Stimulated activated CD8-positive, alpha-beta memory T cell treated with anti-CD3 and anti-CD28 coated beads, Interleukin-7, amount 100 ng/mL, for 4 hours (primary cell): ENCODE measurements around the gene WDR20.
"Not testable (repeated sequence)": the region's sequence is repeated elsewhere in the genome, so short reads cannot be mapped to it uniquely, and the experiment has no call there.

ENCODE experiments used
- DNase-seq, 2 donors: peaks; one replicate each; pipeline ENCODE4 v3.0.0-alpha.2; 2020; ENCODE audit warnings: low read depth in 2 of 2

WDR20 gene

DNA sequence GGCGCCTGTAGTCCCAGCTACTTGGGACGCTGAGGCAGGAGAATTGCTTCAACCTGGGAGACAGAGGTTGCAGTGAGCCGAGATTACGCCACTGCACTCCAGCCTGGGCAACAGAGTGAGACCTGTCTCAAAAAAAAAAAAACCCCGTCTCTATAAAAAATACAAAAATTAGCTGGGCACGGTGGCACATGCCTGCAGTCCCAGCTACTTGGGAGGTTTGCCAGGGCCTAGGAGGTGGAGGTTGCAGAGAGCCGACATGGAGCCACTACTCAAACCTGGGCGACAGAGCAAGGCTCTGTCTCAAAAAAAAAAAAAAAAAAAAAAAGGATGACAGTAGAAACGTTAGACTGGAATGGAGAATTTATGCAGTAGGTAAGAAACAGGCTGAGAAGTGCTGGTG is 5.7 kb upstream of the WDR20 start:
- not testable (repeated sequence) for DNase-seq

DNA sequence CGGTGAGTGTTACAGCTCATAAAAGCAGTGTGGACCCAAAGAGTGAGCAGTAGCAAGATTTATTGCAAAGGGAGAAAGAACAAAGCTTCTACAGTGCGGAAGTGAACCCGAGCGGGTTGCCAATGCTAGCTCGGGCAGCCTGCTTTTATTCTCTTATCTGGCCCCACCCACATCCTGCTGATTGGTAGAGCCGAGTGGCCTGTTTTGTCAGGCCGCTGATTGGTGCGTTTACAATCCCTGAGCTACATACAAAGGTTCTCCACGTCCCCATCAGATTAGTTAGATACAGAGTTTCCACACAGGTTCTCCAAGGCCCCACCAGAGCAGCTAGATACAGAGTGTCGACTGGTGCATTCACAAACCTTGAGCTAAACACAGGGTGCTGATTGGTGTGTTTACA is 5.0 kb upstream of the WDR20 start:
- DNase-seq, result not testable (repeated sequence)

DNA sequence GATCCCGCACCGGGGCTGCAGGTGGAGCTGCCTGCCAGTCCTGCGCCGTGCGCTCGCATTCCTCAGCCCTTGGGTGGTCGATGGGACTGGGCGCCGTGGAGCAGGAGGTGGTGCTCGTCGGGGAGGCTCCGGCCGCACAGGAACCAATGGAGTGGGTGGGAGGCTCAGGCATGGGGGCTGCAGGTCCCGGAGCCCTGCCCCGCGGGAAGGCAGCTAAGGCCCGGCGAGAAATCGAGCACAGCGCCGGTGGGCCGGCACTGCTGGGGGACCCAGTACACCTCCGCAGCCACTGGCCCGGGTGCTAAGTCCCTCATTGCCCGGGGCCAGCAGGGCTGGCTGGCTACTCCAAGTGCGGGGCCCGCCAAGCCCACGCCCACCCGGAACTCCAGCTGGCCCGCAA is 4.2 kb upstream of the WDR20 start:
- not testable (repeated sequence) for DNase-seq

DNA sequence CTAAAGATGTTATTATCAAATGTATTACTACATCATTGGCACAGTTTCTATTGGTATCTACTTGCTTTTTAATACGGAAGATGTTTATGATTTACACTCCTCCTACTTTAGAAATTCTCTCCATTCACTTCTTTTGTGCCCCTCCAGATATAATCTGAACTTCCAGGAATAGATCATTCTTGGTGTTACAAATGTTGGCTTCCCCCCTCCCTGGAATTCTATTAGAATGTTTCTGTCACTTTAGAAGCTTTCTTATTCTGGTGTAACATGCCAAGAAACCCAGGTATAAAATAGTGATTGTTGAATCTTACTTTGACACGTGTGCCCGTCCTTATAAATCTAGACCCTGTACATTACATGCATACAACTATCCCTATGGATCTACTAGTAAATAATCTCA is 1.2 kb upstream of the WDR20 start:
- no peak for DNase-seq

DNA sequence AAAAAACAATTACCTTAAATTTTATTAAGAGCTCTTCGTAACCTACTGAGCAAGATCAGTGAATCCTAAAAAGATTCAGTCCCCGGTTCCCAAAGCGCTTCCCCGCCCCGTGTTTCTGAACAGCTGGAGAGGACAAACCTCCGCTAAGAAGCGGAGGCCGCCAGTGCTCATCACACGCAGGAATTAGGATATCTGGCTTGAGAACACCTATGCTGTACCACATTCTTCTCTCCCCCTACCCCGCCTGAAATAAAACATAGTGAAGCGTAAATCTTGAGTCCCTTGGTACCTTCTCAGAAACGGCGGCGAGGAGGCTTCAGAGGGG is 774 bp upstream of the WDR20 start:
- DNase-seq, result no peak

DNA sequence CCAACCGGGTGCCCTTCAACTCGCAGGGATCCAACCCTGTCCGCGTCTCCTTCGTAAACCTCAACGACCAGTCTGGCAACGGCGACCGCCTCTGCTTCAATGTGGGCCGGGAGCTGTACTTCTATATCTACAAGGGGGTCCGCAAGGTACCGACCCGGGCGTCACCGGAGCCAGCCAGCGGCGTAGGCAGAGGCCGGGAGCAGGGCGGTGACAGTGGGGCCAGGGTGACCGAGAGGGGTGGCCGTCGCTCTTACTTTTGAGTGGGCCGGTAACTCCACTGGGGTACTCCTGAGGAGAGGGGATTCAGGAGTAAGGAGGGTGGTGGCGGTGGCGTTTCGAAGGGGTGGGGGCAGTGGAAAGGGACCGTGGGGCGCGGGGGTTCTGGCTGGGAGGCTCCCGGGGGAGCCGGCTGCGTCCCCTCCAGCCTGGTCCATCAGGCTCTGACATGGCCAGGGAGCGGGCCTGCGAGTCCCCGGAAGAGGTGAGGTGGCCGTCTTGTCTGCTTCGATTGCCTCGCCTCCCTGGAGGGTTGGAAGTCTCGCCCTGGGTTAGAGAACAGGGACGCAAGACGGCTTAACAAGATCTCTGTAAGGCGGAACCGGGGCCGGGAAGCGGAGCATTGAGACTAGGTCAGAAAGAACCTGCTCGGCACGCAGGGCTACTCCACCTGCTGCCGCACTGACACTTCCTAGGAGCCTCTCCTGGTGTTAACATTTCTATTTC is 491 bp downstream of the WDR20 start:
- DNase-seq, result peak in 1 of 2 donors; percentile 11

DNA sequence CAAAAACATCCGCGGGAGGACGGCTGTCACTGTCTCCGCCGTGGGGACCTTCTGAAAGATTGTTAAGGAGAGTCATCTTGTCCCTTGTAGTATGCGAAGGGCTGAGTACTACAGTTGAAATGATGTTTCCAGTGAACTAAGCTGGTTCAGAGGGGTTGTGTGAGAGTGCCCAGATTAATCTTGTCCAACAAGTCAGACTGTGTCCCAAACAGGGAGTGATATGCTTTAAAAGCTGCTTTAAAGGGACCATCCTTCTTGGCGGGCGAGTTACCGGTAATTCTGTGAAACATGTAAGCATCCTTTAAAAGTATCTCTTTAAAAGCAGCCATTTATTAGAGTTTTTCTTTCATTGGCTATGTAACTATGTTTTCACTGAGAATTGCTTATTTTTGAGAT is 1.1 kb downstream of the WDR20 start:
- DNase-seq, result no peak

DNA sequence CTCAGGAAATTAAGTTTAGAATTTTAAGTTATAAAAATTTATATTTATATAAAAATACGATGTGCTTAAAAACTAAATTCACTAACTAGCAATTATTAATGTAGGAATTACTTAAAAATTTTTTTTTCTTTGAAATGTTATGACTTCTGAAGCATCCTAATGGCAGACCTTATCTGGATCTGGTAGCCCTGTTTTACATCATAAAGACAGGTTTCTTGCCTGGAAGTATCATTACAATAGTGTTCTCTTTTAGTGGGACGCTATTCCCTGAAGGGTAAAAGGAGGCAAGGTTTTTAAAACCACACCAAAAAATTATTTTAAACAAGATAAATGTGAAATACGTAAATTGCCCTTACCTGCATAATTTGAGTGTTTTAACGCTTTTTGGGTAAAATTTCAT is 2.1 kb downstream of the WDR20 start:
- no peak for DNase-seq

DNA sequence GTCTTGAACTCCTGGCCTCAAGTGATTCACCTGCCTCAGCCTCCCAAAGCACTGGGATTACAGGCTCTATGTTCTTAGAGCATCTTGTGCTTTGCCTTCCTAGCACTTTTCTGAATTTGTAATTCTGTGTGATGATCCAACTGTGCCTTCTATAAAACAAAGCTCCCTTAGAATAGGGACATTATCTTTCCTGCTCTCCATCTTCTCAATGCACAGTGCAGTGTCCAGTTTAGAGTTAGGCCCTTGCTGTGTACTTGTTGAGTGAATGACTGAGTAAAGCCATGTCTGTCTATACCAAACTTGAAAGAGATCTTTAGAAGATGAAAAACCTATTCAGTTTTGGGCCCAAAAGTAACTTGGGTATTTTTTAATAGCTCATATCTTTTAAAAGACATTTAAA is 5.2 kb downstream of the WDR20 start:
- DNase-seq, result no peak

DNA sequence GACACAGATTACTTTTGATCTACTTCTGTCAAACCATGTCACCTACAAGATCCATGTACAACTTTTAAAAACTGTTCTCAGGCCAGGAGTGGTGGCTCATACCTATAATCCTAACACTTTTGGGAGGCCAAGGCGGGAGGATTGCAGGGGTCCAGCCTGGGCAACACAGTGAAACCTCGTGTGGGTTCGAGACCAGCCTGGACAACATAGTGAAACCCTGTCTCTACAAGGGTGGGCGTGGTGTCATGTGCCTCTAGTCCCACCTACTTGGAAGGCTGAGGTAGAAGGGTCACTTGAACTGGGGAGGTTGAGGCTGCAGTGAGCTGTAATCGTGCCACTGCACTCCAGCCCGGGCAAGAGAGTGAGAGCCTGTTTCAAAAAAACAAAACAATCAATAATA is 5.7 kb downstream of the WDR20 start:
- no peak for DNase-seq

DNA sequence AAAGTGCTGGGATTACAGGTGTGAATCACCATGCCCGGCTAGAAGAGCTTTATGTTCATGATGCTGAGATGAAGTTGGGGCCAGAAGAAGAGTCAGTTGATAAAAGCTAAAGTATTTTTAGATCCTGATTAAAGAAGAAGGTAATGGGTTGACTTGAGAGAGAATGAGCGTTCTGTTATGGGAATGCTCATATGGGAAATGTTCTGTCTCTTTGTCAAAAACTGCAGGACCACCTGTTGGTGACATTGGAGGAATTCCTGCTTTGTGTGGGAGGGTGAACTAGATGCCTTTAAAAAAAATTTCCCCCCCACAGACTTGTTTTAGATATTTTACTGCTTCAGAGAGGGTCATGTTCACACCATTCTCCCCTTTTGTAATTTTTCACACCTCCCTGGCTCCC is 6.7 kb downstream of the WDR20 start:
- DNase-seq, result no peak

DNA sequence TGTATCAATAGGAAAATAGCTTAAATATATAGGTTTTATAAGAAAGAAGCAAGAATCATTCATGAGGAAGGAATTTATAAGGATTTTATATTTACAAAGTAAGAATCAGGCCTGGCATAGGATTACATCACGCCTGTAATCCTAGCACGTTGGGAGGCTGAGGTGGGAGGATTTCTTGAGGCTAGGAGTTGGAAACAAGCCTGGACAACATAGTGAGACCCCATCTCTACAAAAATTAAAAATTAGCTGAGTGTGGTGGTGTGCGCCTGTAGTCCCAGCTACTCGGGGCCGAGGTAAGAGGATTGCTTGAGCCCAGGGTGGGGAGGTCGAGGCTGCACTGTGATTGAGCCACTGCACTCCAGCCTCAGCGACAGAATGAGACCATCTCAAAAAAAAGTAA is 10.4 kb downstream of the WDR20 start:
- DNase-seq, result no peak

DNA sequence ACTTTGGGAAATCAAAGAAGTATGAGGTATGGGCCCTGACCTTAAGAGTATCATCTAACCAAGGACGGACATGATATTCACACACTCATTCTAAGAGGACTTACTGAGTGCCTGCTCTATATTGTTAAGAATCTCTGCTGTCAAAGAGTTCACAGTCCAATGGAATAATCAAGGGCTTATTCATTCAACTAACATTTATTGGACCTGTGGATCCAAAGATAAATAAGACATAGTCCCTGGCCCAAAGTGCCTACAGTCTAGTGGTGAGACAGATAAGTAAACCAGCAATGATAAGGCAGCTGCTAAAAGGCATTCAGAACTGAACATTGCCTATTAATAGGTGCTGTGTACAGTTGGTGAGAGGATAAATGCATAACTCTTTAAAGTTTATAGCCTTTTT is 11.0 kb downstream of the WDR20 start:
- no peak for DNase-seq

DNA sequence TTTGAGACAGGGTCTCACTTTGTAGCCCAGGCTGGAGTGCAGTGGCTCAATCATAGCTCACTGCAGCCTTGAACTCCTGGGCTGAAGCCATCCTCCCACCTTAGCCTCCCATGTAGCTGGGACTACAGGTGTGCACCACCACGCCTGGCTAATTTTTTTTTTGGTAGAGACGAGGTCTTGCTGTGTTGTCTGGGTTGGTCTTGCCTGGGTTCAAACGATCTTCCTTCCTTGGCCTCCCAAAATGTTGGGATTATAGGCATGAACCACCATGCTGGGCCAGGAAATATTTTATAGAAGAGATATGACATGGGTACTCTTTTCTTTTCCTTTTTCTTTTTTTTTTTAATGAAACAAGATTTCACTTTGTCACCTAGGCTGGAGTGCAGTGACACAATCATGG is 11.7 kb downstream of the WDR20 start:
- not testable (repeated sequence) for DNase-seq

DNA sequence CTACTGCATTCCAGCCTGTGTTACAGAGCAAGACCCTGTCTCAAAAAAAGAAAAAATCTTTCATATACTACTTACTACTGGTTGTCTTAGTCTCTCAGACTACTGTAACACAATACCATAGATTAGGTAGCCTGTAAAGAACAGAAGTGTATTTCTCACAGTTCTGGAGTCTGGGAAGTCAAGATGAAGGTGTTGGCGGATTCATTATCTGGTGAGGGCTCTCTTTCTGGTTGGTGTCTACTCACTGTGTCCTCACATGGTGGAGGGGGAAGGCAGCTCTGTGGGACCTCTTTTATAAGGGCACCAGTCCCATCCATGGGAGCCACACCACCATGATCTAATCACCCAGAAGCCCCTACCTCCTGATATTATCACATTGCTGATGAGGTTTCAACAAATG is 14.4 kb downstream of the WDR20 start:
- DNase-seq, result no peak

DNA sequence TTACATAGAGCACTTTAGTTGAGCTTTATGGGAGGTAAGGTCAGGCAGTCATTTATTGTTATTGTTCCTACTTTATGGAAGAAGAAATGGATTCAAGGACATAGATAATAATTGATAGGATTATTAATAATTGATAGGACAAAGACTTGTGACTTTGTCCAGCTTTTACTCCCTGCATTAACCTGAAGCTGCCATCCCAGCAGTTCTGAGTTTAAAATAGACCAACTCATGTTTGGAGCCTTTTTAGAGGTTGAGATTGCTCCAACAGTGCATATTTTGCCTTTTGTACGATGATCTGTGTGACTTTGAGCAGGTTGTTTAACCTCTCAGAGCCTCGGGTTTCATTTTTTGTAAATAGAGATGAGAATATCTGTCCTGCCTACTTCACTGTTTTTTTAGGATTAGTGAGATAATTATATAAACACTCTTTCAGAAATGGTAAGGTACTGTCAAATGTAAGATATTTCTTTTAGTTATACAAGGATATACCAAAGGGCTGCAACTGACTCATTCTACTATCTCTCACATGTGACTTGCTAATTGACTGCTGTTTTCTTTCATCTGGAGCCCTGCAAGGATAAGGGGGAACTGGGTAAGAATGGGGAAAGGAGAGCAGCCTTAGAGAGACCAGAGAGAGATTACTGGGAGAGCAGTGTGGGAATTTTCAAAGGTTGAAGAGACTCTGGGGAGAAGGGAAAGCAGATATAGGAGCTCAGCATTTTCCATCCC is 15.3 kb downstream of the WDR20 start:
- DNase-seq, result no peak

DNA sequence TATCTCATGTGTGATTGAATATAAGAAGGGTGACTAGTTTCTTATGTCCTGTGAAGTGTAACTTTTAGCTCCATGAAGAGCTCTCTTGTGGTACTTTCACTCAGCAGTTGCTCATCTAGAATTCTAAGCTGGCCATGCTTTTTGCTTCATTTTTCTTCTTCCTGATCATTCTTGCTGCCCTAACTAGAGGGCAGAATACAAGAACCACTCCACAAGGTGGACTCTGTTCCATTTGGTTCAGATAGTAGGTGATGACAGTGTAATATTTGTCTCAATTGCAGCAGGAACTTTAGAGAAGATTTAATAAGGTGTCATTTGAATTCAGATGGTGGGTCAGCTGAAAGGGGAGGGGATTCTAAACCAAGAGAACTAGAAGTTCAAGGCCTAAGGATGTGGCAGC is 17.6 kb downstream of the WDR20 start:
- no peak for DNase-seq

DNA sequence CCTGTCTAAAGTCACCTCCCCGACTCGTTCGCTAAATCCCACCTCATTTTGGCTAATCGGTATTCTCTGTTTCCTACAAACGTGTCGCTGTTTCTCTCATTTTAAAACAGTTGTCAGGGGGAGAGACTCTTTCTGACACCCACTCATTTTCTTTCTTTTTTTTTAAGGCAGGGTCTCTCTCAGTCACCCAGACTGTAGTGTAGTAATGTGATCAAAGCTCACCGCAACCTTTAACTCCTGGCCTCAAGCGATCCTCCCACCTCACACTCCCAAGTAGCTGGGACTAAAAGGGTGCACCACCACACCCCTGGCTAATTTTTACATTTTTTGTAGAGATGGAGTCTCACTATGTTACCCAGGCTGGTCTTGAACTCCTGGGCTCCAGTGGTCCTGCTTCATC is 19.1 kb downstream of the WDR20 start:
- DNase-seq, result no peak

DNA sequence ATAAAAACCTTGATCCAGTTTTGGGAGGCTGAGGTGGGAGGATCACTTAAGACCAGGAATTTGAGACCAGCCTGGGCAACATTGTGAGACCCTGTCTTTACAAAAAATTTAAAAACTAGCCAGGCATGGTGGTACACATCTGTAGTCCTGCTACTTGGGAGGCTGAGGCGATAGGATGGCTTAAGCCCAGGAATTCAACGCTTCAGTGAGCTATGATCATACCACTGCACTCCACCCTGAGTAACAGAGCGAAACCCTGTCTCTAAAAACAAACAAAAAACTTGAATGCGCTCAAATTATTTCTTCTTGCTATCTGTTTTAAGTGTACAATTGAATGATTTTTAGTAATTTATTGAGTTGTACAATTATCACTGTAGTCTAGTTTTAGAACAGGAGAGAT is 20.1 kb downstream of the WDR20 start:
- DNase-seq, result no peak

DNA sequence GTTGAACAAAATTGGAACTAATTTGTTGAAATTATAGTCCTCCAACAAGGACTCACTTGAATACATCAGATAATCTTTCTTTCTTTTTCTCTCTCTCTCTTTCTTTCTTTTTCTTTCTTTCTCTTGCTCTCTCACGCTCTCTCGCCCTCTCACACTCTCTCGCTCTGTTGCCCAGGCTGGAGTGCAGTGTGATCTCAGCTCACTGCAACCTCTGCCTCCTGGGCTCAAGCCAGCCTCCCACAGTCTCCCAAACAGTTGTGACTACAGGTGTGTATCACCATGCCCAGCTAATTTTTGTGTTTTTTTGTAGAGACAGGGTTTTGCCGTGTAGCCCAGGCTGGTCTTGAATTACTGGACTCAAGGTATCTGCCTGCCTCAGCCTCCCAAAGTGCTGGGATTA is 22.8 kb downstream of the WDR20 start:
- no peak for DNase-seq

DNA sequence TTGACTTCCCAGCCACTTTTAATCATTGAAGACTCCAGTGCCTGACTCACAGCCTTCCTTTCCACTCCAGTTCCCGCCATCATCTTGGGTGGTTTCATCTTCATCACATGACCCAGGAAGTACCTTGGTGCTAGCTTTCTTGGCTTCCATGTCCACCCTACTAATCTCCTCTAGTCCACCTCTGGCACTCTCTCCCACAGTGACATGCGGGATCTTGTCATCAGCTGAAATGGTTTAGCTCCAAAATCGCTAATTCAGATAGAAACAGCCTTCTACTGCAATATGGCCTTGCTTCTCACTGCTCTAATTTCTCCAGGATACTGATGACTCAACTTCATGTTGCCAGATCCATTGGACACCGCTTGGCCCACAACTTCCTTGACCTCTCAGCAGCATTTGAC is 24.5 kb downstream of the WDR20 start:
- no peak for DNase-seq

DNA sequence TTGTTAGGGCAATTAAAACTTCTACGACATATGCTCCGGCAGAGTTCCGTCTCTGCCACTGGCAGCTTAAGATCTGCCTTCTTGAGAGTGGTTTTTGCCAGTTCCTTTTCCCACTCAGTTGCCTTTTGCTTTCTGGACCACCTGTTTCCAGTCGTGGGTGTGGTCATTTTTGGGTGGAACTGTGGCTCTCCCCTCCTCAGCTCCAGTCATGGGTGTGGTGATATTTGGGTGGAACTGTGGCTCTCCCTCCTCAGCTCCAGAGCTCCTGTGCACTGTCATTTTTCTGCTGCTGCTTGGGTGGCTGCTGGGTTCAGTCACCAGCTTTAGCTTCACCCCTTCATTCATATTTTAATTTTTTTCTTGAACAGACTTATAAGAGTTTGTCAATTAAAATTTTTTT is 25.3 kb downstream of the WDR20 start:
- no peak for DNase-seq

DNA sequence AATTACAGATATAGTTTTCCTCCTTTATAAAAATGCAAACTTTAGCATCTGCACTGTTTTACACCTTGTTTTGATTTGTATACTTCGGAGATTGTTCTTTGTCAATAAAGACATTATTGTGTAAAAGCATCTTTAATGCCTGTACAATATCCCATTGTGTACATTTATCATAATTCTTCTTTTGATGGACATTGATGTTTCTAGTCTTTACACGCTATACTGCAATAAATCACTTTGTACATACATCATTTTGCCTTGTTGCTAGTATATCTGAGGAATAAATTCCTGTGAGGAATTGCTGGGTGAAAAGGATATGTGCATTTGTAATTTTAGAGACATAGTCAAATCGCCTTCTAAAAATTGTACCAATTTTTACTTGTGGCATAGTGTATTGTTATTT is 30.4 kb downstream of the WDR20 start:
- no peak for DNase-seq
